Effector memory CD8-positive, alpha-beta T cell (primary cell): ENCODE data around the gene HOATZ.

ENCODE experiments used
- ATAC-seq: fragments of 150-1000 bp; cut with Tn5 transposase; replicated peaks from 2 replicates; pipeline ENCODE4 v1.10.0; 2021; ENCODE audit warnings: mild to moderate bottlenecking, moderate library complexity
- DNase-seq, 3 experiments: peaks; one replicate each; pipeline ENCODE4 v3.0.0; 2021
- H3K27ac Mint-ChIP-seq, 2 donors: one replicate each; pipeline ENCODE4 v1.8.0; 2022; ENCODE audit warnings: mild to moderate bottlenecking in 2 of 2, mixed read lengths in 2 of 2, moderate library complexity in 2 of 2
- H3K27me3 Mint-ChIP-seq, 2 donors: one replicate each; pipeline ENCODE4 v1.8.0; 2022; ENCODE audit warnings: mixed read lengths in 2 of 2
- H3K36me3 Mint-ChIP-seq: one replicate; pipeline ENCODE4 v1.8.0; 2022; ENCODE audit warnings: mild to moderate bottlenecking, moderate library complexity, mixed read lengths; ENCODE audit not compliant: insufficient read depth
- H3K4me1 Mint-ChIP-seq, 2 donors: one replicate each; pipeline ENCODE4 v1.8.0; 2022; ENCODE audit warnings: low read depth in 2 of 2, mixed read lengths in 2 of 2
- H3K4me3 Mint-ChIP-seq, 2 donors: one replicate each; pipeline ENCODE4 v1.8.0; 2022; ENCODE audit warnings: mild to moderate bottlenecking in 2 of 2, mixed read lengths in 2 of 2, moderate library complexity in 2 of 2
- H3K9me3 Mint-ChIP-seq, 2 donors: one replicate each; pipeline ENCODE4 v1.8.0; 2022; ENCODE audit warnings: mixed read lengths in 2 of 2

HOATZ gene

GRCh38 chr11:111582881-111583280 is 68.3 kb downstream of the HOATZ start:
- ATAC-seq: no peak
- peaks cover 0 to 11% of the 10 kb centered on the region in 2 donors for H3K27me3 Mint-ChIP-seq
- H3K36me3 Mint-ChIP-seq: no peaks in the 10 kb centered on the region
- no peak overlapping the region for H3K27ac Mint-ChIP-seq
- DNase-seq: no peak
- no peaks in the 10 kb centered on the region for H3K9me3 Mint-ChIP-seq
- H3K4me3 Mint-ChIP-seq: no peak overlapping the region
- no peaks in the 10 kb centered on the region for H3K4me1 Mint-ChIP-seq

GRCh38 chr11:111585371-111585770 is 70.8 kb downstream of the HOATZ start:
- no peak for ATAC-seq
- no peaks in the 10 kb centered on the region for H3K4me1 Mint-ChIP-seq
- H3K27ac Mint-ChIP-seq: no peak overlapping the region
- DNase-seq: no peak
- no peak overlapping the region for H3K4me3 Mint-ChIP-seq
- H3K27me3 Mint-ChIP-seq: peaks cover 0 to 11% of the 10 kb centered on the region in 2 donors
- H3K9me3 Mint-ChIP-seq: no peaks in the 10 kb centered on the region
- no peaks in the 10 kb centered on the region for H3K36me3 Mint-ChIP-seq

GRCh38 chr11:111586388-111586831 is 71.8 kb downstream of the HOATZ start:
- H3K4me3 Mint-ChIP-seq: no peak overlapping the region
- DNase-seq (peak; percentile 56 to 68 (median 64)), ATAC-seq (peak; percentile 72)
- H3K36me3 Mint-ChIP-seq: no peaks in the 10 kb centered on the region
- no peaks in the 10 kb centered on the region for H3K9me3 Mint-ChIP-seq
- H3K27ac Mint-ChIP-seq: no peak overlapping the region
- no peaks in the 10 kb centered on the region for H3K4me1 Mint-ChIP-seq
- H3K27me3 Mint-ChIP-seq: peaks cover 0 to 11% of the 10 kb centered on the region in 2 donors
